ENCODE measurements around the gene FMO1. TPM values are rescaled to one million over a fixed set of nuclear protein-coding genes. Genes with fewer than 3 reads are reported as not detected.
"Not testable (repeated sequence)": the region's sequence is repeated elsewhere in the genome, so short reads cannot be mapped to it uniquely, and the experiment has no call there.

FMO1 gene
- total RNA-seq, 1 experiment from 2014 or later, result not detected

- H3K4me1 ChIP-seq (ENCODE audit: low read length), result no peaks in the 10 kb centered on the region
- H3K79me2 ChIP-seq (ENCODE audit: low read length), result no peaks in the 10 kb centered on the region
- H3K9me2 ChIP-seq (replicated peaks; ENCODE audit: insufficient read depth, low read length), result no peaks in the 10 kb centered on the region
- no peak overlapping the region for H3K9ac ChIP-seq (ENCODE audit: low read length)
- H3K36me3 ChIP-seq (ENCODE audit: insufficient read depth, low read length), result no peaks in the 10 kb centered on the region
- no peaks in the 10 kb centered on the region for H3K9me3 ChIP-seq (ENCODE audit: low read length)
- DNase-seq, result no peak
- no peak overlapping the region for H3K4me2 ChIP-seq (ENCODE audit: low read depth, low read length, poor library complexity, severe bottlenecking)
- no peak overlapping the region for H3K27ac ChIP-seq (ENCODE audit: low read length)
- H3K4me3 ChIP-seq (ENCODE audit: low read length), result no peak overlapping the region
- H3K27me3 ChIP-seq (ENCODE audit: low read length), result no peaks in the 10 kb centered on the region
- no peaks in the 10 kb centered on the region for H4K20me1 ChIP-seq (ENCODE audit: insufficient read depth, low read depth, low read length)
- H2AFZ ChIP-seq (ENCODE audit: low read length), result no peak overlapping the region
Measured at GRCh38 chr1:171222936-171223335, 25.4 kb upstream of the FMO1 start.

GRCh38 chr1:171224257-171224656 lies 24.0 kb upstream of the FMO1 start:
- H3K36me3 ChIP-seq (ENCODE audit: insufficient read depth, low read length); H3K27ac ChIP-seq (ENCODE audit: low read length): not testable (repeated sequence)

GRCh38 chr1:171226747-171227370 lies 21.4 kb upstream of the FMO1 start:
- peak; percentile 85 for DNase-seq
- Histone ChIP-seq H3K79me2 (ENCODE audit: low read length) (no peaks in the 10 kb centered on the region), H3K4me3 (ENCODE audit: low read length) (no peak overlapping the region), H3K4me2 (ENCODE audit: low read depth, low read length, poor library complexity, severe bottlenecking) (no peak overlapping the region), H3K4me1 (ENCODE audit: low read length) (no peaks in the 10 kb centered on the region), H3K36me3 (ENCODE audit: insufficient read depth, low read length) (no peaks in the 10 kb centered on the region), H4K20me1 (ENCODE audit: insufficient read depth, low read depth, low read length) (no peaks in the 10 kb centered on the region), H2AFZ (ENCODE audit: low read length) (no peak overlapping the region), H3K27me3 (ENCODE audit: low read length) (no peaks in the 10 kb centered on the region), H3K9ac (ENCODE audit: low read length) (no peak overlapping the region), H3K9me2 (replicated peaks; ENCODE audit: insufficient read depth, low read length) (no peaks in the 10 kb centered on the region), H3K9me3 (ENCODE audit: low read length) (no peaks in the 10 kb centered on the region), H3K27ac (ENCODE audit: low read length) (no peak overlapping the region)

More at GRCh38 chr1:171224257-171224656, 24.0 kb upstream of the FMO1 start:
- not testable (repeated sequence) for H3K4me3 ChIP-seq (ENCODE audit: low read length); H3K4me1 ChIP-seq (ENCODE audit: low read length); H4K20me1 ChIP-seq (ENCODE audit: insufficient read depth, low read depth, low read length); H2AFZ ChIP-seq (ENCODE audit: low read length); H3K79me2 ChIP-seq (ENCODE audit: low read length); H3K9me2 ChIP-seq (replicated peaks; ENCODE audit: insufficient read depth, low read length); H3K9ac ChIP-seq (ENCODE audit: low read length); H3K9me3 ChIP-seq (ENCODE audit: low read length); DNase-seq; H3K27me3 ChIP-seq (ENCODE audit: low read length); H3K4me2 ChIP-seq (ENCODE audit: low read depth, low read length, poor library complexity, severe bottlenecking)

DNA sequence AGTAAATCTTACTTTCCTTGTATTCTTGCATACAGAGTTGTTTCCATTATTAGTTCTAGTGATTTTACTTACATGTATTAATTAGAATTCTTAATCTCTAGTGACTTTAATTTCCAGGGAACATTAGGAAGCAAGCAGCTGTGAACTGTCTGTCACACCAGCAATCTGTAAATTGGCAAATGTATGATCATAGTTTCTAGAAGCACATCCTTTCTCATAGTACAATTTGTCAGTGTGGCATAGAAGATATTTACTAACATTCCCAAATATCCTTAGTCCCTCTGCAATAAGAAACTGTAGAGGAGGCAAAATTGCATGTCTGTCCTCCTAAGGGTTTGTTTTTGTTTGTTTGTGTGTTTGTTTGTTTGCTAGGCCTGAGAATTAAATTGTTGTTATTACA lies 17.0 kb upstream of the FMO1 start:
- no peaks in the 10 kb centered on the region for H3K4me1 ChIP-seq (ENCODE audit: low read length)

DNA sequence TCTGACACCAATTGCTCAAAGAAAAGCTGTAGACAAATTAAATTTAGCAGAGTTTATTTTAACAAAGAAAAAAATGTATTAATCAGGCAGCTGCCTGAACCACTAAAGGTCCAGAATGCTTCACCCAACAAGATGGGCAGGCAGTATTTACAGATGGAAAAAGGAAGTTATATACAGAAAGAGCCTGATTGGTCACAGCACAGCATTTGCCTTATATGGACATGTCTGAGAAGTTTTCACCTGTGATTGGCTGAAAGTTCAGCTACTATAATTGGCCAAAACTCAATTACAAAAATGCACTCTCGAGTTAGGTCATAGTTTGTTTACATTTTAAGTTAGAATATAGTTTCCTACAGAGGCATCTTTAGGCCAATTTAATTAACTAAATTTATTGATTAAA lies 15.1 kb upstream of the FMO1 start:
- peak; percentile 57 for DNase-seq

More for the DNA sequence above, 17.0 kb upstream of the FMO1 start:
- H3K4me2 ChIP-seq (ENCODE audit: low read depth, low read length, poor library complexity, severe bottlenecking), result no peak overlapping the region
- no peaks in the 10 kb centered on the region for H3K27me3 ChIP-seq (ENCODE audit: low read length)
- no peaks in the 10 kb centered on the region for H3K9me2 ChIP-seq (replicated peaks; ENCODE audit: insufficient read depth, low read length)
- no peaks in the 10 kb centered on the region for H3K79me2 ChIP-seq (ENCODE audit: low read length)
- H3K9ac ChIP-seq (ENCODE audit: low read length), result no peak overlapping the region
- no peaks in the 10 kb centered on the region for H3K36me3 ChIP-seq (ENCODE audit: insufficient read depth, low read length)
- no peaks in the 10 kb centered on the region for H3K9me3 ChIP-seq (ENCODE audit: low read length)
- no peak overlapping the region for H2AFZ ChIP-seq (ENCODE audit: low read length)
- H3K27ac ChIP-seq (ENCODE audit: low read length), result no peak overlapping the region
- H4K20me1 ChIP-seq (ENCODE audit: insufficient read depth, low read depth, low read length), result no peaks in the 10 kb centered on the region
- DNase-seq, result no peak
- H3K4me3 ChIP-seq (ENCODE audit: low read length), result no peak overlapping the region

DNA sequence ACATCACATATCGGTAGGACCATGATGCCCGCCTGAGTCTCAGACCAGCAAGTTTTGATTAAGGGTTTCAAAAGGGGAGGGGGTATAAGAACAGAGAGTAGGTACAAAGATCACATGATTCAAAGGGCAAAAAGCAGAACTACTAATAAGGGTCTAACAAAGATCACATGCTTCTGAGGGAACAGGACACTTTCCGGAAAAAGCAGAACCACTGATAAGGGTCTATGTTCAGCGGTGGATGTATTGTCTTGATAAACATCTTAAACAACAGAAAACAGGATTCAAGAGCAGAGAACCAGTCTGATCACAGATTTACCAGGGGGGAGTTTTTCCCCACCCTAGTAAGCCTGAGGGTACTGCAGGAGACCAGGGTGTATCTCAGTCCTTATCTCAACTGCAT lies 12.1 kb upstream of the FMO1 start:
- not testable (repeated sequence) for H2AFZ ChIP-seq (ENCODE audit: low read length); DNase-seq; H3K27me3 ChIP-seq (ENCODE audit: low read length)

More for the DNA sequence above, 15.1 kb upstream of the FMO1 start:
- Histone ChIP-seq H3K27me3 (ENCODE audit: low read length) (no peaks in the 10 kb centered on the region), H3K9me2 (replicated peaks; ENCODE audit: insufficient read depth, low read length) (no peaks in the 10 kb centered on the region), H3K79me2 (ENCODE audit: low read length) (no peaks in the 10 kb centered on the region), H3K4me2 (ENCODE audit: low read depth, low read length, poor library complexity, severe bottlenecking) (no peak overlapping the region), H3K27ac (ENCODE audit: low read length) (no peak overlapping the region), H4K20me1 (ENCODE audit: insufficient read depth, low read depth, low read length) (no peaks in the 10 kb centered on the region), H3K4me1 (ENCODE audit: low read length) (no peaks in the 10 kb centered on the region), H3K36me3 (ENCODE audit: insufficient read depth, low read length) (no peaks in the 10 kb centered on the region), H3K9ac (ENCODE audit: low read length) (no peak overlapping the region), H3K4me3 (ENCODE audit: low read length) (no peak overlapping the region), H2AFZ (ENCODE audit: low read length) (no peak overlapping the region), H3K9me3 (ENCODE audit: low read length) (no peaks in the 10 kb centered on the region)

GRCh38 chr1:171243878-171244277 lies 4.4 kb upstream of the FMO1 start:
- H3K79me2 ChIP-seq (ENCODE audit: low read length), result no peaks in the 10 kb centered on the region
- no peaks in the 10 kb centered on the region for H3K36me3 ChIP-seq (ENCODE audit: insufficient read depth, low read length)
- no peak overlapping the region for H3K27ac ChIP-seq (ENCODE audit: low read length)
- DNase-seq, result no peak
- H3K9me3 ChIP-seq (ENCODE audit: low read length), result no peaks in the 10 kb centered on the region
- H3K4me3 ChIP-seq (ENCODE audit: low read length), result no peak overlapping the region
- H2AFZ ChIP-seq (ENCODE audit: low read length), result no peak overlapping the region
- H3K27me3 ChIP-seq (ENCODE audit: low read length), result no peaks in the 10 kb centered on the region
- no peaks in the 10 kb centered on the region for H3K9me2 ChIP-seq (replicated peaks; ENCODE audit: insufficient read depth, low read length)
- no peak overlapping the region for H3K9ac ChIP-seq (ENCODE audit: low read length)
- no peaks in the 10 kb centered on the region for H4K20me1 ChIP-seq (ENCODE audit: insufficient read depth, low read depth, low read length)
- no peaks in the 10 kb centered on the region for H3K4me1 ChIP-seq (ENCODE audit: low read length)
- H3K4me2 ChIP-seq (ENCODE audit: low read depth, low read length, poor library complexity, severe bottlenecking), result no peak overlapping the region

More for the DNA sequence above, 12.1 kb upstream of the FMO1 start:
- H3K27ac ChIP-seq (ENCODE audit: low read length); H3K9me2 ChIP-seq (replicated peaks; ENCODE audit: insufficient read depth, low read length); H3K9me3 ChIP-seq (ENCODE audit: low read length); H3K9ac ChIP-seq (ENCODE audit: low read length); H3K4me3 ChIP-seq (ENCODE audit: low read length); H3K4me1 ChIP-seq (ENCODE audit: low read length); H3K4me2 ChIP-seq (ENCODE audit: low read depth, low read length, poor library complexity, severe bottlenecking); H3K79me2 ChIP-seq (ENCODE audit: low read length); H3K36me3 ChIP-seq (ENCODE audit: insufficient read depth, low read length); H4K20me1 ChIP-seq (ENCODE audit: insufficient read depth, low read depth, low read length): not testable (repeated sequence)

DNA sequence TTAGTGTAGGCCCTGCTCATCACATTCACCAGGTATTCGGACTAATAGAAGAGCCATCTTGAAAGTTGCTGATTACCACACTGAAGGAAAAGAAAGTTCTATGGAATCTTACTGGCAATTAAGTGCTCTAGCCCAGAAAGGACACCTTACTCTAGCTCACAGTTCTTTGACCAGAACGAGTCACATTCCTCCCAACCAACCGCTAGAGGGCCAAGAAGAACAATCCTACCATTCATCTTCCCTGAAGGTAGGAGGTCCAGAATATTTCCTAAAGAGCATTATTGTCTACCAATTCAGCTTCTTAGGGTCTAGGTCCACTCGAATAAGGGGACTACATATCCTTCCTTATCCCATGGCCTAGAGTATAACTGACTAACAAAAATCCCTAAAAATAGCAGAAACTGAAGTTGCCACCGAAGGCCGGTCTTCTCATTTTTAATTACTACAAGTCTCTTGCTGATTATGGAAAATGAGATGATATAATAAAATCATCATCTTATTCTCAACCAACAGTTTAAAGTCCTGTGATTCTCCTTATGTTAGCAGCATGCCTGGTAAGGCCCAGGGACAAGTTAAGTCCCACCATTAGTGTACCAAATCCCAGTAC lies 2.7 kb upstream of the FMO1 start:
- no peaks in the 10 kb centered on the region for H4K20me1 ChIP-seq (ENCODE audit: insufficient read depth, low read depth, low read length)
- no peak overlapping the region for H2AFZ ChIP-seq (ENCODE audit: low read length)
- no peaks in the 10 kb centered on the region for H3K9me2 ChIP-seq (replicated peaks; ENCODE audit: insufficient read depth, low read length)
- H3K4me1 ChIP-seq (ENCODE audit: low read length), result no peaks in the 10 kb centered on the region
- no peak overlapping the region for H3K4me3 ChIP-seq (ENCODE audit: low read length)
- no peaks in the 10 kb centered on the region for H3K27me3 ChIP-seq (ENCODE audit: low read length)
- H3K36me3 ChIP-seq (ENCODE audit: insufficient read depth, low read length), result no peaks in the 10 kb centered on the region
- no peak overlapping the region for H3K4me2 ChIP-seq (ENCODE audit: low read depth, low read length, poor library complexity, severe bottlenecking)
- H3K9me3 ChIP-seq (ENCODE audit: low read length), result no peaks in the 10 kb centered on the region
- no peaks in the 10 kb centered on the region for H3K79me2 ChIP-seq (ENCODE audit: low read length)
- H3K9ac ChIP-seq (ENCODE audit: low read length), result no peak overlapping the region
- H3K27ac ChIP-seq (ENCODE audit: low read length), result no peak overlapping the region
- peak; percentile 74 for DNase-seq

All from Karpas-422 (cell line).